ENCODE results near the gene NXPH4.

DNA sequence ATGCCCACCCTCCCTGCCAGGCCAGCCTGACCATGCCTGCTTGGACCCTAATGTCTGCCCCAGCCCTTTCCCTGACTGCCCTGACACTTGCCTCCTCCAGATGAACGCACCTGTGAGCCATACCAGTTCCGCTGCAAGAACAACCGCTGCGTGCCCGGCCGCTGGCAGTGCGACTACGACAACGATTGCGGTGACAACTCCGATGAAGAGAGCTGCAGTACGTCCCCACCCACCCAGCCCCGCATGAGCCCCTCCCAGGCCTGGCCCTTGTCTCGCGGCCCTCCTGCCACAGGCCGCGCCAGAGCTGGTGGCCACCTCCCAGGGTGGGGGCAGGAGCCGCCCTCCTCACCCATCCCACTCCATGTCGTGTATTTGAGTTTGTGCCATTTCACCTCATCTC lies 14.3 kb upstream of the NXPH4 start:
- TF ChIP-seq, protein P1, sequence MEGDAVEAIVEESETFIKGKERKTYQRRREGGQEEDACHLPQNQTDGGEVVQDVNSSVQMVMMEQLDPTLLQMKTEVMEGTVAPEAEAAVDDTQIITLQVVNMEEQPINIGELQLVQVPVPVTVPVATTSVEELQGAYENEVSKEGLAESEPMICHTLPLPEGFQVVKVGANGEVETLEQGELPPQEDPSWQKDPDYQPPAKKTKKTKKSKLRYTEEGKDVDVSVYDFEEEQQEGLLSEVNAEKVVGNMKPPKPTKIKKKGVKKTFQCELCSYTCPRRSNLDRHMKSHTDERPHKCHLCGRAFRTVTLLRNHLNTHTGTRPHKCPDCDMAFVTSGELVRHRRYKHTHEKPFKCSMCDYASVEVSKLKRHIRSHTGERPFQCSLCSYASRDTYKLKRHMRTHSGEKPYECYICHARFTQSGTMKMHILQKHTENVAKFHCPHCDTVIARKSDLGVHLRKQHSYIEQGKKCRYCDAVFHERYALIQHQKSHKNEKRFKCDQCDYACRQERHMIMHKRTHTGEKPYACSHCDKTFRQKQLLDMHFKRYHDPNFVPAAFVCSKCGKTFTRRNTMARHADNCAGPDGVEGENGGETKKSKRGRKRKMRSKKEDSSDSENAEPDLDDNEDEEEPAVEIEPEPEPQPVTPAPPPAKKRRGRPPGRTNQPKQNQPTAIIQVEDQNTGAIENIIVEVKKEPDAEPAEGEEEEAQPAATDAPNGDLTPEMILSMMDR (IDR thresholded peaks at IDR 0.05) = no peak
- TF ChIP-seq POLR2A (IDR thresholded peaks at IDR 0.05) (no peak), EP300 (IDR thresholded peaks at IDR 0.05) (no peak)
